GM19023 (cell line): Measurements from ENCODE around the gene RANBP9.

Experiments used
- ATAC-seq: cut with Tn5 transposase; IDR thresholded peaks from one replicate; pipeline ENCODE4 v1.9.1; 2021; ENCODE audit warnings: mild to moderate bottlenecking, moderate library complexity; ENCODE audit not compliant: unreplicated experiment

Gene RANBP9

GRCh38 chr6:13604546-13605416, 106.9 kb downstream of the RANBP9 start:
- no peak for ATAC-seq

GRCh38 chr6:13604135-13604534, 107.5 kb downstream of the RANBP9 start:
- no peak for ATAC-seq

- no peak for ATAC-seq
These were observed 111.6 kb downstream of the RANBP9 start for GRCh38 chr6:13600036-13600435.

- ATAC-seq, result no peak
These were observed 114.6 kb downstream of the RANBP9 start for GRCh38 chr6:13597073-13597472.

- no peak for ATAC-seq
These were observed 117.9 kb downstream of the RANBP9 start for GRCh38 chr6:13593720-13594119.

- no peak for ATAC-seq
These were observed 118.5 kb downstream of the RANBP9 start for GRCh38 chr6:13593103-13593502.

- no peak for ATAC-seq
These were observed 120.3 kb downstream of the RANBP9 start for GRCh38 chr6:13591205-13591921.

- ATAC-seq, result no peak
These were observed 121.0 kb downstream of the RANBP9 start for GRCh38 chr6:13590574-13591153.

GRCh38 chr6:13589801-13590200, 121.8 kb downstream of the RANBP9 start:
- no peak for ATAC-seq

GRCh38 chr6:13586603-13587542, 124.8 kb downstream of the RANBP9 start:
- no peak for ATAC-seq

GRCh38 chr6:13581700-13582229, 129.9 kb downstream of the RANBP9 start:
- ATAC-seq, result no peak

GRCh38 chr6:13579911-13580310, 131.7 kb downstream of the RANBP9 start:
- no peak for ATAC-seq

- no peak for ATAC-seq
These were observed 133.7 kb downstream of the RANBP9 start for GRCh38 chr6:13577926-13578325.

GRCh38 chr6:13576017-13576416, 135.6 kb downstream of the RANBP9 start:
- no peak for ATAC-seq

- no peak for ATAC-seq
These were observed 136.3 kb downstream of the RANBP9 start for GRCh38 chr6:13575377-13575775.

- ATAC-seq, result peak; percentile 74
These were observed 136.9 kb downstream of the RANBP9 start, which contains the start of gene SIRT5 for GRCh38 chr6:13574571-13575376. Gene SIRT5 (plus strand): TSS chr6:13574601. CDS start chr6:13584111, 9,510 bp downstream.

GRCh38 chr6:13574149-13574570, 137.5 kb downstream of the RANBP9 start:
- ATAC-seq, result peak; percentile 77

GRCh38 chr6:13573669-13574110, 137.9 kb downstream of the RANBP9 start:
- ATAC-seq, result no peak

- ATAC-seq, result no peak
These were observed 138.5 kb downstream of the RANBP9 start for GRCh38 chr6:13572951-13573654.
